HCT116 (cell line): ENCODE data around the gene TXLNB.

Source experiments
- ATF3 ChIP-seq: IDR thresholded peaks from 2 replicates; pipeline ENCODE4 v1.6.1; 2012
- CEBPB ChIP-seq: IDR thresholded peaks from 2 replicates; pipeline ENCODE4 v1.6.1; 2012; ENCODE audit warnings: low read depth
- CTCF ChIP-seq, 3 experiments: fragments of 200-600 bp in 1 of 3; sonication (generic) in 1 of 3; IDR thresholded peaks in 2 of 3; conservative IDR thresholded peaks in 1 of 3; 2 replicates each; pipeline ENCODE4 v1.5.1; 2012 to 2017; ENCODE audit warnings: low read depth in 2 of 3, low read length in 2 of 3, antibody characterized with exemption in 1 of 3, borderline replicate concordance in 1 of 3, control low read depth in 1 of 3, mild to moderate bottlenecking in 1 of 3, mixed read lengths in 1 of 3, mixed run types in 1 of 3, moderate library complexity in 1 of 3; ENCODE audit not compliant: insufficient read depth in 1 of 3
- ELF1 ChIP-seq: IDR thresholded peaks from 2 replicates; pipeline ENCODE4 v1.6.1; 2012; ENCODE audit warnings: low read depth, borderline replicate concordance
- EZH2 ChIP-seq: fragments of 200-600 bp; sonication (generic); IDR thresholded peaks from 2 replicates; pipeline ENCODE4 v1.6.1; 2017; ENCODE audit warnings: antibody characterized with exemption, mixed run types
- EZH2phosphoT487 ChIP-seq: fragments of 200-600 bp; IDR thresholded peaks from 2 replicates; pipeline ENCODE4 v1.6.1; 2018; ENCODE audit warnings: antibody characterized with exemption, borderline replicate concordance
- JUND ChIP-seq: IDR thresholded peaks from 2 replicates; pipeline ENCODE4 v1.6.1; 2012
- MAX ChIP-seq: IDR thresholded peaks from 2 replicates; pipeline ENCODE4 v1.6.1; 2012
- POLR2A ChIP-seq: IDR thresholded peaks from 2 replicates; pipeline ENCODE4 v1.7.0; 2011; ENCODE audit warnings: borderline replicate concordance; ENCODE audit not compliant: insufficient read depth, insufficient read length; ENCODE audit errors: extremely low read depth
- SIN3A ChIP-seq: IDR thresholded peaks from 2 replicates; pipeline ENCODE4 v1.6.1; 2012; ENCODE audit warnings: low read depth
- TCF7L2 ChIP-seq: IDR thresholded peaks from 2 replicates; pipeline ENCODE4 v1.7.0; 2011; ENCODE audit warnings: borderline replicate concordance, inconsistent platforms; ENCODE audit not compliant: insufficient read depth, insufficient read length; ENCODE audit errors: extremely low read depth
- ZNF274 ChIP-seq: fragments of 200-500 bp; sonication (Bioruptor generic); IDR thresholded peaks from 2 replicates; pipeline ENCODE4 v1.6.1; 2014; ENCODE audit warnings: mild to moderate bottlenecking, low read depth, low read length, inconsistent platforms

GRCh38 chr6:139236105-139236504 lies 55.7 kb downstream of the TXLNB start:
- TF ChIP-seq CTCF (IDR thresholded peaks at IDR 0.05 in 2 of 3, conservative IDR thresholded peaks at IDR 0.05 in 1 of 3; ENCODE audit: borderline replicate concordance in 1 of 3, insufficient read depth in 1 of 3, low read depth in 2 of 3, low read length in 2 of 3) (no peak), SIN3A (no peak), MAX (no peak), JUND (no peak), ATF3 (no peak), POLR2A (no peak), EZH2 (no peak), ZNF274 (no peak), ELF1 (no peak), TCF7L2 (no peak), CEBPB (no peak), EZH2phosphoT487 (no peak)
